Chondrocyte (in vitro differentiated cells): Measurements from ENCODE around the gene PAK4. TPM values are rescaled to one million over a fixed set of nuclear protein-coding genes. Genes with fewer than 3 reads are reported as not detected.

ENCODE experiments used
- DNase-seq: peaks from one replicate; pipeline ENCODE4 v3.0.0; 2021; ENCODE audit warnings: mixed read lengths, low spot score
- H3K27ac Mint-ChIP-seq: one replicate; pipeline ENCODE4 v1.8.0; 2021; ENCODE audit warnings: mild to moderate bottlenecking, moderate library complexity, mixed read lengths; ENCODE audit not compliant: unreplicated experiment
- H3K27me3 Mint-ChIP-seq: 2 replicates; pipeline ENCODE4 v1.8.0; 2021; ENCODE audit warnings: low read depth, mixed read lengths
- H3K36me3 Mint-ChIP-seq: 2 replicates; pipeline ENCODE4 v1.8.0; 2021; ENCODE audit warnings: low read depth, mixed read lengths
- H3K4me1 Mint-ChIP-seq: 2 replicates; pipeline ENCODE4 v1.8.0; 2021; ENCODE audit warnings: low read depth, mild to moderate bottlenecking, mixed read lengths
- H3K4me3 Mint-ChIP-seq: one replicate; pipeline ENCODE4 v1.8.0; 2021; ENCODE audit warnings: mild to moderate bottlenecking, moderate library complexity, mixed read lengths; ENCODE audit not compliant: unreplicated experiment
- H3K9me3 Mint-ChIP-seq: 2 replicates; pipeline ENCODE4 v1.8.0; 2021; ENCODE audit warnings: low read depth, mixed read lengths
- CTCF ChIP-seq: fragments of 200-600 bp; sonication (generic); IDR thresholded peaks from 2 replicates; pipeline ENCODE4 v1.5.0; 2021; ENCODE audit warnings: antibody characterized with exemption, mild to moderate bottlenecking, moderate library complexity
- total RNA-seq: library from RNA; stranded (reverse); gene quantifications from 3 replicates; pipeline ENCODE4 v1.2.1, GENCODE V29; 2021

PAK4 gene
- total RNA-seq, 1 donor from 2014 or later = 14.4 TPM

- no peak for DNase-seq
These were observed 67.3 kb downstream of the PAK4 start for GRCh38 chr19:39192846-39193245.

GRCh38 chr19:39193803-39194202 lies 68.2 kb downstream of the PAK4 start:
- Mint-ChIP-seq H3K4me1 (peaks cover 12% of the 10 kb centered on the region), H3K36me3 (peaks cover 1% of the 10 kb centered on the region), H3K27me3 (peaks cover 45% of the 10 kb centered on the region), H3K9me3 (no peaks in the 10 kb centered on the region), H3K27ac (no peak overlapping the region), H3K4me3 (no peak overlapping the region)
- no peak for TF ChIP-seq CTCF
- no peak for DNase-seq

More at GRCh38 chr19:39192846-39193245, 67.3 kb downstream of the PAK4 start:
- H3K27ac Mint-ChIP-seq = no peak overlapping the region
- peaks cover 38% of the 10 kb centered on the region for H3K27me3 Mint-ChIP-seq
- H3K9me3 Mint-ChIP-seq = no peaks in the 10 kb centered on the region
- peaks cover 1% of the 10 kb centered on the region for H3K36me3 Mint-ChIP-seq
- H3K4me3 Mint-ChIP-seq = no peak overlapping the region
- peaks cover 12% of the 10 kb centered on the region for H3K4me1 Mint-ChIP-seq
- TF ChIP-seq CTCF = no peak

GRCh38 chr19:39194832-39195542 lies 69.4 kb downstream of the PAK4 start:
- TF ChIP-seq CTCF = no peak
- Mint-ChIP-seq H3K27me3 (peaks cover 46% of the 10 kb centered on the region), H3K4me3 (no peak overlapping the region), H3K4me1 (peaks cover 12% of the 10 kb centered on the region), H3K36me3 (peaks cover 1% of the 10 kb centered on the region), H3K27ac (no peak overlapping the region), H3K9me3 (no peaks in the 10 kb centered on the region)
- DNase-seq = no peak

- TF ChIP-seq CTCF = no peak
- Mint-ChIP-seq H3K4me3 (no peak overlapping the region), H3K9me3 (no peaks in the 10 kb centered on the region), H3K27ac (no peak overlapping the region), H3K36me3 (peaks cover 1% of the 10 kb centered on the region), H3K4me1 (peaks cover 12% of the 10 kb centered on the region), H3K27me3 (peaks cover 50% of the 10 kb centered on the region)
- DNase-seq = no peak
These were observed 70.2 kb downstream of the PAK4 start for GRCh38 chr19:39195755-39196154.

GRCh38 chr19:39196320-39196719 lies 70.7 kb downstream of the PAK4 start:
- no peak for TF ChIP-seq CTCF
- peaks cover 1% of the 10 kb centered on the region for H3K36me3 Mint-ChIP-seq
- H3K27me3 Mint-ChIP-seq = peaks cover 55% of the 10 kb centered on the region
- H3K27ac Mint-ChIP-seq = no peak overlapping the region
- peak overlapping the region; percentile 25 for H3K4me3 Mint-ChIP-seq
- peaks cover 12% of the 10 kb centered on the region for H3K4me1 Mint-ChIP-seq
- DNase-seq = no peak
- H3K9me3 Mint-ChIP-seq = no peaks in the 10 kb centered on the region
